GM23248 (cell line): ENCODE results near the gene LRRC66. TPM values are rescaled to one million over a fixed set of nuclear protein-coding genes. Genes with fewer than 3 reads are reported as not detected.
A peak's percentile ranks its signal among the peaks of the same experiment; 100 is the strongest.

Source experiments
- DNase-seq: peaks from one replicate; pipeline ENCODE4 v3.0.0-alpha.2; 2015
- H2AFZ ChIP-seq: fragments of 200-600 bp; sonication (generic); 2 replicates; pipeline ENCODE4 v1.6.1; 2016; ENCODE audit warnings: antibody characterized with exemption
- H3F3A ChIP-seq: fragments of 200-600 bp; sonication (generic); 2 replicates; pipeline ENCODE4 v1.6.1; 2016; ENCODE audit warnings: mild to moderate bottlenecking, antibody characterized with exemption, mixed run types; ENCODE audit not compliant: insufficient read depth
- H3K27ac ChIP-seq: fragments of 200-600 bp; sonication (generic); 2 replicates; pipeline ENCODE4 v1.5.1; 2016; ENCODE audit warnings: mild to moderate bottlenecking
- H3K27me3 ChIP-seq: fragments of 200-600 bp; sonication (generic); replicated peaks from 2 replicates; pipeline ENCODE4 v1.6.1; 2016; ENCODE audit warnings: mild to moderate bottlenecking; ENCODE audit not compliant: insufficient read depth
- H3K36me3 ChIP-seq: fragments of 200-600 bp; sonication (generic); 2 replicates; pipeline ENCODE4 v1.6.1; 2016; ENCODE audit warnings: low read depth, mild to moderate bottlenecking
- H3K4me1 ChIP-seq: fragments of 200-600 bp; sonication (generic); 2 replicates; pipeline ENCODE4 v1.6.1; 2016; ENCODE audit warnings: mild to moderate bottlenecking; ENCODE audit not compliant: insufficient read depth
- H3K4me2 ChIP-seq: fragments of 200-600 bp; sonication (generic); one replicate; pipeline ENCODE4 v1.6.1; 2016; ENCODE audit warnings: mild to moderate bottlenecking; ENCODE audit not compliant: unreplicated experiment
- H3K4me3 ChIP-seq: fragments of 200-600 bp; sonication (generic); 2 replicates; pipeline ENCODE4 v1.5.1; 2016; ENCODE audit warnings: mild to moderate bottlenecking
- H3K79me2 ChIP-seq: fragments of 200-600 bp; sonication (generic); 2 replicates; pipeline ENCODE4 v1.6.1; 2016; ENCODE audit warnings: mild to moderate bottlenecking; ENCODE audit not compliant: insufficient read depth
- H3K9ac ChIP-seq: fragments of 200-600 bp; sonication (generic); 2 replicates; pipeline ENCODE4 v1.6.1; 2016; ENCODE audit warnings: mild to moderate bottlenecking
- H3K9me2 ChIP-seq: fragments of 200-600 bp; sonication (generic); 2 replicates; pipeline ENCODE4 v1.6.1; 2016; ENCODE audit warnings: mixed run types, mild to moderate bottlenecking, moderate library complexity; ENCODE audit not compliant: insufficient read depth
- H3K9me3 ChIP-seq: fragments of 200-600 bp; sonication (generic); one replicate; pipeline ENCODE4 v1.6.1; 2017; ENCODE audit warnings: low read depth
- H4K20me1 ChIP-seq: fragments of 200-600 bp; sonication (generic); 2 replicates; pipeline ENCODE4 v1.6.0; 2016; ENCODE audit not compliant: insufficient read depth
- EZH2 ChIP-seq: fragments of 200-600 bp; sonication (generic); IDR thresholded peaks from 2 replicates; pipeline ENCODE4 v1.6.1; 2018; ENCODE audit warnings: antibody characterized with exemption, mild to moderate bottlenecking; ENCODE audit not compliant: insufficient read depth, poor library complexity, severe bottlenecking
- EZH2phosphoT487 ChIP-seq: fragments of 200-600 bp; sonication (generic); IDR thresholded peaks from 2 replicates; pipeline ENCODE4 v1.6.1; 2018; ENCODE audit warnings: antibody characterized with exemption, moderate library complexity, mild to moderate bottlenecking, low read depth; ENCODE audit not compliant: insufficient read depth
- WGBS, 2 experiments: methylation state at CpG; one replicate each; pipeline ENCODE4 v1.1.6; 2015 to 2017; ENCODE audit warnings: low lambda C conversion rate in 2 of 2, low coverage in 1 of 2; ENCODE audit errors: missing lambda C conversion rate in 2 of 2; 5-methylcytosine and 5-hydroxymethylcytosine counted together
- in situ Hi-C: fragments of 300-500 bp; cut with MboI; formaldehyde crosslinking; loops from 2 replicates; pipeline ENCODE4 v1.15.0; 2020
- polyA plus RNA-seq: library from polyadenylated mRNA; unstranded; fragments of >200 nt; fragmentation: Nextera tagmentation; extraction: Ambion mirVana; gene quantifications from 2 replicates; pipeline ENCODE4 v1.2.1, GENCODE V29; 2016
- total RNA-seq: library from RNA; depleted of rRNA; stranded (reverse); fragments of >200 nt; shearing (Covaris generic); gene quantifications from 2 replicates; pipeline ENCODE4 v1.2.3, GENCODE V29; 2014

Gene LRRC66
- total and polyA plus RNA-seq, 2 experiments from 2014 or later = 0.13 to 0.32 TPM

DNA sequence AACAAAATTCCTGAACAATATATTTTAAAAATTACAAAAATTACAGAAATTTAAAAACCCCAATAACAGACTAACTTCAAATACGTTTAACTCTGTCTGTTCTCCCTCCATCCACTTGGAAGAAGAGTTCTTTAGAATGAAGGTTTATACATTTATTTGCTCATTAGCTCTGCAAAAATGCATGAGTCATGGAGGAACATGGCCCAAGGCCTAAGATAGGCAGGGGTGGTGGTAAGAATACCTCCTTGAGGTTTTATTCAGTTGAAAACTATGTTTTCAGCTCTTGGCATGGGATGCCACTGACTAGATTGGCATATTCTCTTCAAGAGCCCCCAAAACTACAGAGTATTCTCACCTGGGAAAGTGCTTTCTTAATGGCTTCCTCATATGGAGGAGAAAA lies 8.8 kb upstream of the LRRC66 start:
- in situ Hi-C loops = loop anchor here (10.0 kb wide), 1 partner anchor 134 kb away; no protein-coding TSS in a partner anchor
- Histone ChIP-seq H3K27me3 (no peaks in the 10 kb centered on the region), H3F3A (peaks cover 13% of the 10 kb centered on the region), H4K20me1 (no peaks in the 10 kb centered on the region), H3K9me3 (no peaks in the 10 kb centered on the region), H3K4me2 (peak overlapping the region; percentile 24), H3K9ac (no peak overlapping the region), H3K4me3 (no peak overlapping the region), H3K9me2 (no peaks in the 10 kb centered on the region), H3K27ac (0 out of 2 replicates have a peak overlapping the region, but pooled peaks have one; percentile 14), H3K4me1 (peaks cover 13% of the 10 kb centered on the region), H3K36me3 (peaks cover 26% of the 10 kb centered on the region), H2AFZ (no peak overlapping the region), H3K79me2 (peaks cover 45% of the 10 kb centered on the region)
- TF ChIP-seq EZH2 (no peak), EZH2phosphoT487 (no peak)
- peak; percentile 78 for DNase-seq
- WGBS, 2 experiments = 50 to 68% methylated on average over 1 of the region's 1 CpG

DNA sequence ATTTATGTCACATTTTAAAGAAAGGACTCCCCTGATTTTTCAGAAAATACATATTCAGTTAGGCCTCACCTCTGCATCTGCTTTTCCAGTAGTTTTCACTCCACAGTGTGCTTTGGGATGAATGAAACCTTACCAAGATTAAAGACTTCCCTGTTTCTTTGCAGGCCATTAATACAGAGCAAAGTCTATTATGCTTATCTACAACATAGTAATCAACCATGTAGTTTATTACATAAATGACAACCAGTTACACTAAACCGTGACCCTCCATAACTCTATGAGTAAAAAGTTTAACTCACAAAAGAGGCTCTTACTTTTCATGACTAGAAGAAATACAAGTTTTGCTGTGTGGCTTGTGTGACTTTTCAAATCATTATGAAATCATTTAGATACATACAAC lies 2.3 kb downstream of the LRRC66 start:
- no peak for DNase-seq
- peaks cover 9% of the 10 kb centered on the region for H3K4me1 ChIP-seq
- H4K20me1 ChIP-seq = no peaks in the 10 kb centered on the region
- TF ChIP-seq EZH2phosphoT487 (no peak), EZH2 (no peak)
- H3K27ac ChIP-seq = no peak overlapping the region
- no peaks in the 10 kb centered on the region for H3K27me3 ChIP-seq
- H2AFZ ChIP-seq = no peak overlapping the region
- 54 to 71% methylated on average over 1 of the region's 1 CpG for WGBS, 2 experiments
- H3K9ac ChIP-seq = no peak overlapping the region
- H3K36me3 ChIP-seq = peaks cover 4% of the 10 kb centered on the region; the same call in 1 of the 2 replicates
- H3K4me3 ChIP-seq = no peak overlapping the region
- no peaks in the 10 kb centered on the region for H3K9me2 ChIP-seq
- H3K9me3 ChIP-seq = no peaks in the 10 kb centered on the region
- in situ Hi-C loops = no loop called here
- no peaks in the 10 kb centered on the region for H3K79me2 ChIP-seq
- H3K4me2 ChIP-seq = no peak overlapping the region
- H3F3A ChIP-seq = no peaks in the 10 kb centered on the region

DNA sequence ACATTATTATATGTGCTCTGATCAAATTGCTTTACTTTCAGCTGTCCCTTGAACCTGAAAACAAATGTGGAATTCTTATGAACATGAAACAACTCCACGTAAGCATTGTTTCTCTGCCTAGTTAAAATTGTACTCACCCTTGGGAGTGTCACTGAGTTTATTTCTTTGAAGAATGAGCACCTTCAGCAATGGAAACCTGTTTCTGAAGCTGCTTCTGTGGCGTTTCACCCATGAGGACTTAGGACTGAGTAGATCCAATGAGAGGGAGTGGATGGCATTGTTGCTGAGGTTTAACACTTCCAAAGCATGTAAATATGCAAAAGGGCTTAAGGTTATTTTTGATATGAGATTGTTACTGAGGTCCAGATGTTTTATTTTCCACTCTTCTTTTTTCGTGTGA lies 3.2 kb downstream of the LRRC66 start:
- no peaks in the 10 kb centered on the region for H3K36me3 ChIP-seq
- H3K9ac ChIP-seq = no peak overlapping the region
- no peaks in the 10 kb centered on the region for H3K79me2 ChIP-seq
- peaks cover 9% of the 10 kb centered on the region for H3K4me1 ChIP-seq
- TF ChIP-seq EZH2phosphoT487 (no peak), EZH2 (no peak)
- no peak overlapping the region for H2AFZ ChIP-seq
- in situ Hi-C loops = no loop called here
- 84 to 87% methylated on average over 3 of the region's 3 CpGs for WGBS, 2 experiments
- H3K4me2 ChIP-seq = no peak overlapping the region
- no peaks in the 10 kb centered on the region for H3F3A ChIP-seq
- no peak overlapping the region for H3K27ac ChIP-seq
- DNase-seq = no peak
- no peaks in the 10 kb centered on the region for H3K9me2 ChIP-seq
- no peak overlapping the region for H3K4me3 ChIP-seq
- no peaks in the 10 kb centered on the region for H3K27me3 ChIP-seq
- no peaks in the 10 kb centered on the region for H4K20me1 ChIP-seq
- H3K9me3 ChIP-seq = no peaks in the 10 kb centered on the region

DNA sequence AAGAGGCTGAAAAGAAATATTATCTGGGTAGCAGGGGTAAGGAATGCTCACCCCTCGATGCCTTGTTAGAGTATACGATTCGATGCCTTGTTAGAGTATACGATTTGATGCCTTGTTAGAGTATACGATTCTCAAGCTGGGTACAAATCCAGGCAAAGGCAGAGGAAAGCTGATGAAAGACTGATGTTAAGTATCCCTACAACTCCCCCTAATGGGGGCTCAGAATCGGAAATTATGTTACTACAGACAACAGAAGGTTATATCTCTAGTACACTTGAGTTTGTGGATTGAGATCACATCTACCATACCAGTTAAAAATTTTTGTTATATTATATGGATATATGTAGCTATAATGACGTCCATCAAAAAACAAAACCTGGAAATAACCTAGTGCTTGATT lies 4.8 kb downstream of the LRRC66 start:
- Histone ChIP-seq H3K4me1 (peaks cover 8% of the 10 kb centered on the region), H3K36me3 (no peaks in the 10 kb centered on the region), H3K9me2 (no peaks in the 10 kb centered on the region), H3K9me3 (no peaks in the 10 kb centered on the region), H3K27me3 (no peaks in the 10 kb centered on the region), H4K20me1 (no peaks in the 10 kb centered on the region), H3F3A (no peaks in the 10 kb centered on the region), H3K4me3 (no peak overlapping the region), H2AFZ (no peak overlapping the region), H3K9ac (no peak overlapping the region), H3K27ac (no peak overlapping the region), H3K79me2 (no peaks in the 10 kb centered on the region), H3K4me2 (no peak overlapping the region)
- in situ Hi-C loops = no loop called here
- WGBS, 2 experiments = 86 to 90% methylated on average over 7 of the region's 7 CpGs
- no peak for TF ChIP-seq EZH2
- no peak for TF ChIP-seq EZH2phosphoT487
- no peak for DNase-seq

DNA sequence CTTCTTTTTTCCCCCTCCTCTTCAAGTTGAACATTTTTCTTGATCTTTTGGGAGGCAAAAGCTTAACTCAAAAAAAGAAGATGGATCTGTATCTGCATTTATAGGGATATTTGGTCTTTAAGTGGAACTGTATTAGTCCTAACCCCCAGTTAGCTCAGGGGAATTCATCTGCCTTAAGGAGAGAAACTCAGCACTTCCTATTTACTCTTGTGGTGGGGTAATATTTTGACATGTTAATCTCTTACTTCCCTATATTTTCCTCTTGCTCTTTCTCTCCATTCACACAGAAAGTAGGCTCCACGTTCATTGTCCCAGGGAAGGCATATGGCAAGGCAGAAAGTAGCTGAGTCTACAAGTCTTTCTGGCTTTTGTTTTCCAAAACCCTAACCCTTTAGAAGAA lies 5.3 kb downstream of the LRRC66 start:
- Histone ChIP-seq H3K9me2 (no peaks in the 10 kb centered on the region), H3F3A (no peaks in the 10 kb centered on the region), H3K4me1 (peaks cover 4% of the 10 kb centered on the region; the same call in 1 of the 2 replicates), H3K4me2 (no peak overlapping the region), H3K79me2 (no peaks in the 10 kb centered on the region), H3K27me3 (no peaks in the 10 kb centered on the region), H4K20me1 (no peaks in the 10 kb centered on the region), H3K36me3 (no peaks in the 10 kb centered on the region), H3K27ac (no peak overlapping the region), H3K9me3 (no peaks in the 10 kb centered on the region), H2AFZ (no peak overlapping the region), H3K4me3 (no peak overlapping the region), H3K9ac (no peak overlapping the region)
- WGBS, 2 experiments = 18 to 21% methylated on average over 1 of the region's 1 CpG
- in situ Hi-C loops = no loop called here
- no peak for DNase-seq
- no peak for TF ChIP-seq EZH2phosphoT487
- no peak for TF ChIP-seq EZH2
